ENCODE results near the gene PACS1.

PACS1 gene

GRCh38 chr11:66237867-66238266 lies 167.8 kb downstream of the PACS1 start:
- no peak for TF ChIP-seq CTCF (IDR thresholded peaks at IDR 0.05)
- no peak overlapping the region for H3K4me3 ChIP-seq (ENCODE audit: low read depth in 1 of 2, low read length in 1 of 2)
- H3K4me1 ChIP-seq (ENCODE audit: control insufficient read depth in 1 of 2, insufficient read depth in 1 of 2, low read depth in 1 of 2, low read length in 1 of 2): no peaks in the 10 kb centered on the region
- peaks cover 100% of the 10 kb centered on the region for H3K36me3 ChIP-seq
- H3K27ac ChIP-seq: no peak overlapping the region
- H3K9me3 ChIP-seq: no peaks in the 10 kb centered on the region
- H3K27me3 ChIP-seq: no peaks in the 10 kb centered on the region

- TF ChIP-seq CTCF (IDR thresholded peaks at IDR 0.05): no peak
- no peaks in the 10 kb centered on the region for H3K9me3 ChIP-seq
- H3K4me1 ChIP-seq (ENCODE audit: control insufficient read depth in 1 of 2, insufficient read depth in 1 of 2, low read depth in 1 of 2, low read length in 1 of 2): no peaks in the 10 kb centered on the region
- H3K4me3 ChIP-seq (ENCODE audit: low read depth in 1 of 2, low read length in 1 of 2): no peak overlapping the region
- no peak overlapping the region for H3K27ac ChIP-seq
- no peaks in the 10 kb centered on the region for H3K27me3 ChIP-seq
- H3K36me3 ChIP-seq: peaks cover 100% of the 10 kb centered on the region
These were observed 168.8 kb downstream of the PACS1 start for GRCh38 chr11:66238786-66239413.

- Histone ChIP-seq H3K27ac (no peak overlapping the region), H3K4me3 (ENCODE audit: low read depth in 1 of 2, low read length in 1 of 2) (no peak overlapping the region), H3K9me3 (no peaks in the 10 kb centered on the region), H3K4me1 (ENCODE audit: control insufficient read depth in 1 of 2, insufficient read depth in 1 of 2, low read depth in 1 of 2, low read length in 1 of 2) (no peaks in the 10 kb centered on the region), H3K27me3 (no peaks in the 10 kb centered on the region), H3K36me3 (peaks cover 100% of the 10 kb centered on the region)
- no peak for TF ChIP-seq CTCF (IDR thresholded peaks at IDR 0.05)
These were observed 169.4 kb downstream of the PACS1 start for GRCh38 chr11:66239511-66239910.

- Histone ChIP-seq H3K4me3 (ENCODE audit: low read depth in 1 of 2, low read length in 1 of 2) (no peak overlapping the region), H3K27me3 (no peaks in the 10 kb centered on the region), H3K36me3 (peaks cover 100% of the 10 kb centered on the region)
These were observed 170.1 kb downstream of the PACS1 start for GRCh38 chr11:66239998-66240780.

GRCh38 chr11:66240781-66241136 lies 170.7 kb downstream of the PACS1 start:
- Histone ChIP-seq H3K27me3 (no peaks in the 10 kb centered on the region), H3K36me3 (peaks cover 99% of the 10 kb centered on the region), H3K4me1 (ENCODE audit: control insufficient read depth in 1 of 2, insufficient read depth in 1 of 2, low read depth in 1 of 2, low read length in 1 of 2) (no peaks in the 10 kb centered on the region), H3K27ac (no peak overlapping the region), H3K9me3 (no peaks in the 10 kb centered on the region), H3K4me3 (ENCODE audit: low read depth in 1 of 2, low read length in 1 of 2) (no peak overlapping the region)
- no peak for TF ChIP-seq CTCF (IDR thresholded peaks at IDR 0.05)

More at GRCh38 chr11:66239998-66240780, 170.1 kb downstream of the PACS1 start:
- no peaks in the 10 kb centered on the region for H3K4me1 ChIP-seq (ENCODE audit: control insufficient read depth in 1 of 2, insufficient read depth in 1 of 2, low read depth in 1 of 2, low read length in 1 of 2)
- H3K9me3 ChIP-seq: no peaks in the 10 kb centered on the region
- no peak for TF ChIP-seq CTCF (IDR thresholded peaks at IDR 0.05)
- H3K27ac ChIP-seq: no peak overlapping the region

Measured in neutrophil (primary cell).